Measurements from ENCODE around the gene MGAT1.
"Not testable (repeated sequence)": the region's sequence is repeated elsewhere in the genome, so short reads cannot be mapped to it uniquely, and the experiment has no call there.

MGAT1 gene

DNA sequence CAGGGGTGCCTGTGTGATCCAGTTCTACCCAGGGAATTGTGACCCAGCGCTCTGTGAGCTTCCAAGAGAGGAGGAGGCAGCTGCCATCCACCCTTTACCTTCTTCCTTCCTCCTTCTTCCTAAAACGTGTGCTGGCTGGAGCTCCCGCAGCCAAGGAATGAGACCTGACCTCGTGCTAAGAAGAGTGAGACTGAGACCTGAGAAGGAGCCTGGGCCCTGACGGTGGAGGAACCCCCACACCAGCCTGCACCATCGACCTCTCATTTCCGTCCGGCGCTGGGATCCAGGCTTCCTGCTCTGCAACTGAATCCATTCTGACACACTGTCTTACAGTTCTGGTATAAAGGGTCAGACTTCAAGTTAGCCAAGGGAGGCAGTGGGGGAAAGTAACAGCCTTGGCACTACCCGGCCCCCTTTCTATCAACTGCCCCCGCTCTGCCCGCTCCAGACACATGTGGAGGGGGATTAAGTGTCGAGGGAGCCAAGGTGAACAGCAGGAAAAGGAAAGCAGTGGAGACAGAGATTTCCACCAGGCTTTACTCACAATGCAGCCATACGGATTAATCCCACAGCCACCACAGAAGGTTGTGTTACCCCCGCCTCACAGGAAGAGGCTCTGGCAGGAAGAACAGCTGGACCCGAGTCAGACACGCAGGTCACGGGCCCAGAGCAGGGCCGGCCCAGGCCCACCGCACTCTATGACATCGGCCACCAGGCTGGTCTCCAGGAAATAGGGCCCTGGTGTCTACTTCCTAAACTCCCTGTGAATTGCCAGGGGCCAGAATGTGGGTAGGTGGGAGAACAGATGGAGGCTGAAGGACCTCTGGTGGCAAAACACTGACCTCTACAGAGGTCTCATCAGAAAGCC, 15.8 kb downstream of the MGAT1 start:
- in situ Hi-C loops (cut with MboI; ENCODE audit: low sequenced_read_pairs): no loop called here

DNA sequence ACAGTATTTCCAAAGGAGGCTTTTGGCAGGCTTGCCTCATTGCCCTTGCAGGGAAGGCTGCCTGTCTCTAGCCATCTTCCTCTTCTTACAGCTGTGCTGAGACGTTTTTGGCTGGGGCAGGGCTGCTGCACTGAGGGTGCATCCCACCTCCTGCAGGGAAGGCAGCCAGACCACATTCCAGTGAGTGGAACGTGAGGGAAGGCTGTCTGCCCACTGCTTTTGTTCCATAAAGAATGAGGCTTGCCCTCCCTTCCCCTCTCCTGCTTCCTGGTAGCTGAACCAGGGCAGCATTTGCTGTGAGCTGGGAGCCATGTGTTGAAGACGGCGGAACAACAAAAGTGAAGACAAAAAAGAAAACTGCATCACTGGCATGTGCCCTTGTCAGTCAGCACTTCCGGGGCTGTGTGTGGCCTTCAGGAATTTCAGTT, 16.8 kb downstream of the MGAT1 start:
- in situ Hi-C loops (cut with MboI; ENCODE audit: low sequenced_read_pairs): no loop called here

DNA sequence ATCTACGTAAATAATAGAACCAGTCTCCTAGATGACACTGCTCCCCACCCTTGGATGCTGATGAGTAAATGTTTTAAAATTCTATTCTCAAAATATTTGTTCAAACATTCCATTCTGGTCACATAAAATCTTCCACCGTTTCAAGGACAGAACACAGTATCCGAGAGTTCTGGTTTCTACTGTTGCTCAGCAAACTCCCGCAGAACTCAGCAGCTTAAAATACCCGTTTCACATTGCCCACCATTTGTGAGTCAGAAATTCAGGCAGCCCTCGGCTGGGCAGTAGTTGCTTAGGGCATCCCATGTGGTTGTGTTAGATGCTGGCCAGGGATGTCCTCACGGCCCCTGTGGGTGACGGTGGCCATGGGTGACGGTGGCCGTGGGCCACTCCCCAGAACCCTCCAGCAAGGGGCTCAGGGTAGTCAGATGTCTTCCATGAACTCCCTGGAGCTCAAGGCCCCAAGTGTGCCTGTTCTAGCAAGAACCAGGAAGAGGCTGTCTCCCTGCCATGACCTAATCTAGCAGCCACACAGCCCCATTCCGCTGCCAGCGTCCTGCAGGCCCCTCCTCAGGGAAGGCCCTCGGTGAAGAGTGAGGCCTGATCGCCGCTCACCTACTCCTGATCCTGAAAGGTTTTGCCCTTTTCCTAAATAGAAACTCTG, 17.4 kb downstream of the MGAT1 start:
- in situ Hi-C loops (cut with MboI; ENCODE audit: low sequenced_read_pairs): no loop called here

GRCh38 chr5:180784497-180785097, 18.0 kb downstream of the MGAT1 start:
- in situ Hi-C loops (cut with MboI; ENCODE audit: low sequenced_read_pairs): no loop called here

DNA sequence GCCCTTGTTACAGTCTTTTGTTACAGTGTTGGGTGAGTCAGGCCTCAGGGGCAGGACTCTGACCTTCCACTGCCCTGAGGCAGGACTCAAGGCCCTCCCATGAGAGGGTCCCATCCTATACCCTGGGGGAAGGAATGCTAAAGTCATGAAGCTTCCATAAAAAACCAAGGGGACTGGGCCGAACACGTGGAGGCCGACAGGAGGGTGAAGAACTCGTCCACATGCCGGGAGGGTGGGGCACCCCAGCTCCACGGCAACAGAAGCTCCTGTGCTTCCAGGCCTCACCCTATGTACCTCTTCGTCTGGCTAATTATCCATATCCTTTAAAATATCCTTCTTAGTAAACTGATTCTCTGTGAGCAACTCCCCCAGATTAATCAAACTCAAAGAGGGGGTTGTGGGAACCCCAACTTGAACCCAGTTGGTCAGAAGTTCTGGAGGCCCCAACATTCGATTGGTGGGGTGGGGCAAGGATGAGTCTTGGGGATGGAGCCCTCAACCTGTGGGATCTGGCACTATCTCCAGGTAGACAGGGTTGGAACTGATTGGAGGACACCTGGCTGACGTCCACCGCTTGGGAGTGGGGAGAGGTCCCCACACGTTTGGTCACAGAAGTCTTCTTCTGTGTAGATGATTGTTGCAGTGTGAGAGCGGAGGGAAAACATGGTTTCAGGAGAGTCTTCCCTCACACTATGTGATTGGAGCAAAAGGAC, 19.1 kb downstream of the MGAT1 start:
- in situ Hi-C loops (cut with MboI; ENCODE audit: low sequenced_read_pairs): no loop called here

- in situ Hi-C loops (cut with MboI; ENCODE audit: low sequenced_read_pairs): no loop called here
Measured at GRCh38 chr5:180782748-180783147, 19.9 kb downstream of the MGAT1 start.

DNA sequence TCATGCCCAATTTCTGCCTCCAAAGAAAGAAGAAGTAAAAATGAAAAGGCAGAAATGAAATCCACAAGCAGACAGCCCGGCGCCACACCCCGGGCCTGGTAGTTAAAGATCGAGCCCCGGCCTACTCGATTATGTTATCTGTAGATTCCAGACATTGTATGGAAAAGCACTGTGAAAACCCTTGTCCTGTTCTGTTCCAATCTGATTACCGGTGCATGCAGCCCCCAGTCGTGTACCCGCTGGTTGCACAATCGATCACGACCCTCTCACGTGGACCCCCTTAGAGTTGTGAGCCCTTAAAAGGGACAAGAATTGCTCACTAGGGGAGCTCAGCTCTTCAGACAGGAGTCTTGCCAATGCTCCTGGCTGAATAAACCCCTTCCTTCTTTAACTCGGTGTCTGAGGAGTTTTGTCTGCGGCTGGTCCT, 20.7 kb downstream of the MGAT1 start:
- in situ Hi-C loops (cut with MboI; ENCODE audit: low sequenced_read_pairs): not testable (repeated sequence)

DNA sequence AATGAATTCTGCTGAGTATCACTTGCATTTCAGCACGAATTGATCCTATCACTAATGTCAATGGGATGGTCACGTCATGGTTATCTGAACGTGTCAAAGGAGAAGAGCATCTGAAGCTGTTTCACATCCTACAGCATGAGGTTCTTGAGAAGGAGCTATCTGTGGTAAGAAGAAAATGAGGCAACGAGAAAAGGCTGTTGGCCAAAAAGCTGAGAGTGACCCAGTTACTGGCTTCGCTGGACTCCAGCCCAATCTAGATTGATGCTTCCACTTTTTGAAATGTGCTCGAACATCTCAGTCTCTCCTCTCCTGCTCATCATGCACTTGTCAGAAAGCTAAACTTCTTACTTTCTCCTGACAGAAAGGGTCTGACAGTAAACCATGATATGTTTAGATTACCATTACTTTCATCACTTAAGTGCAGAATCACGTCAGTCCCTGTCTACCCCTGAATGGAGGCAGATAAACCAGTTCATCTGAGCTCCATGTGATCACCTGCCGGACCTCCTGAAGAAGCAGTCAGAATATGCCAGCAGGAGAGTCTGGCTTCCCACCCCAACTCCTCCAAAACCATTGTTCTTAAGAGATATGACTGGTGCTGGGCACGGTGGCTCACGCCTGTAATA, 22.5 kb downstream of the MGAT1 start:
- in situ Hi-C loops (cut with MboI; ENCODE audit: low sequenced_read_pairs): no loop called here

- in situ Hi-C loops (cut with MboI; ENCODE audit: low sequenced_read_pairs): no loop called here
Measured at GRCh38 chr5:180777475-180777874, 25.1 kb downstream of the MGAT1 start.

DNA sequence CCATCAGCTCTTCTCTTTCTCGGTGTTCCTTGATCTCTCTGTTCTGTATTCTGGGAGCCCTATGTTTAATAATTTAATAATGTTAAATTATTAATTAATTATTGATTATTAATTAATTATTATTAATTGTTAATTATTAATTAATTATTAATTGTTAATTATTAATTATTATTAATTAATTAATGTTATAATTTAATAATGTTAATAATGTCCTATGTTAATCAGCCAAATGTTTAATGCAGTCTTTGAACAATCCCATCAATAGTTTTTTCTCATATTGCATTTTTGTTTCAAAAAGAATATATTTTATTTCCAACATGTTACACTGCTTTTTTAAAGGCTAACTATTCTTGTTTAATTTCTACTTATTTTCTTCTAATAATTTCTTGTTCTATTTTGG, 26.2 kb downstream of the MGAT1 start:
- in situ Hi-C loops (cut with MboI; ENCODE audit: low sequenced_read_pairs): no loop called here

DNA sequence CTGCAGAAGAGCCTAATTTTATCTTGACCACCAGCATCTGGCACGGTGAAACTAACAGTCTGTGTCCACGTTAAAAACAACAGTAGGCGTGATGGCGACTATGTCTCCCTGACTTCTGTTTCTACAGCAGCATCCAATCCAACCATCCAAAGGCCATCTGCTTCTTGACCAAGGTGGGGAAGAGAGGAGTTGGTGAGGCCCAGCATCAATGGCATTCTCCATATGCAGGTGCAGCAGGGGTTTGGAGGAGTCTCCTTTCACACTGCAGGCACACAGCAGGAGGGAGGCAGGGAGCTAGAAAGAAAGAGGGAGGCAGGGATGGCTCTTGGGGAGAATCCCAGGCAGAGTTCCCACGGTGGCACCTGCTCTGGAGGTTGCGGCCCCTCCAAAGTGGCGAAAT, 27.0 kb downstream of the MGAT1 start:
- in situ Hi-C loops (cut with MboI; ENCODE audit: low sequenced_read_pairs): no loop called here

- in situ Hi-C loops (cut with MboI; ENCODE audit: low sequenced_read_pairs): no loop called here
Measured at GRCh38 chr5:180771839-180772238, 30.8 kb downstream of the MGAT1 start.

DNA sequence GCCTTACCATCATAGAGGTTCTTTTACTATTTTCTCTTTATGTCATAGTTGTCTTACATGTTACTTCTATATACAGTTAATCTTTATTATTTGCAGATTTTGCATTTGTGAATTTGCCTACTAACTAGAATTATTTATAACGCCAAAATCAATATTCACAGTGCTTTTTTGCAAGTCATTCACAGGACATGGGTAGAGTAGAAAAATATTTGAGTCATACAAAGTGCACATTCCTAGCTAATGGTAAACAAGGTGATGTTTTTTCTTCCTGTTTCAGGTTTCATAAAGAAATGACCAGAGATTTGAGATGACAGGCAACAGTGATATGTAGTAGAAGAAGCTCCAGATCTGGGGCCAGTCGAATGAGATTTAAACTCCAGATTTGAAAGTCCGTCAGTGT, 32.8 kb downstream of the MGAT1 start:
- in situ Hi-C loops (cut with MboI; ENCODE audit: low sequenced_read_pairs): no loop called here

- in situ Hi-C loops (cut with MboI; ENCODE audit: low sequenced_read_pairs): no loop called here
Measured at GRCh38 chr5:180755601-180756000, 47.0 kb downstream of the MGAT1 start.

DNA sequence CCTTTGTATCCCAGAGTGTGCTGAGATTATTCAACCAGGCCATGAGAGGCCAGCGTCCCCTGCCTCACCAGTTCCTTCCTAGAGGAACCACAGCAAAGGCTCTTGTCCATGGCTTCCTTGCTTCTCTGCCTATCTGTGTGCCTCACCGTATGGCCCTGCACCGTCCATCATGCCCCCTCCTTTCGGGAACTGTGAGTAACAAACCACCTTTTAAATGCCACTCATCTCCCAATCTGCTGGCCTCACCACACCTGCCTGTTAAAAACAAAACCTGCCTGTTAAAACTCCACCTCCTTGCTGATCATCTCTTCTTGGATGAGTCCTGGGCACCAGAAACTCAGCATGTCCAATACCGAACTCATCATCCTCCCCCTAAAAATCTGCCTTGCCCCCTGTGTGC, 58.4 kb downstream of the MGAT1 start:
- in situ Hi-C loops (cut with MboI; ENCODE audit: low sequenced_read_pairs): no loop called here

DNA sequence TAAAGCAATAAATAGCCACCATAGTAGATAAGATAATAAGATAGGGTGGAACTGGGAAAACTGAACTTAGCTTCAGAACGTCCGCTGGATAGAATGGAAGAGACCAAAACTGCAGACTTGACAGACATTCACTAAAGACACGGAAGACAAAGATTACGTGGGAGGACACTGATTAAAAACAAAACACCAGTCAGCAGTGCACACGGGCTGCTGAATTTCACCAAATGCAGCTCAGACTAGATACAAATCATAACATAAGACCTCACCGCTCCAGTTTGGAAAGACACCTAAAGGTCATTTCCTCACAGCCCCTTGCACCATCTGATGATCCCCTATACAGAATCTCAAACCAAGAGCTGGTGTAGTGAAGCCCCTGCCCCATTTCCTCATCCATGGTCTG, 59.9 kb downstream of the MGAT1 start:
- in situ Hi-C loops (cut with MboI; ENCODE audit: low sequenced_read_pairs): no loop called here

DNA sequence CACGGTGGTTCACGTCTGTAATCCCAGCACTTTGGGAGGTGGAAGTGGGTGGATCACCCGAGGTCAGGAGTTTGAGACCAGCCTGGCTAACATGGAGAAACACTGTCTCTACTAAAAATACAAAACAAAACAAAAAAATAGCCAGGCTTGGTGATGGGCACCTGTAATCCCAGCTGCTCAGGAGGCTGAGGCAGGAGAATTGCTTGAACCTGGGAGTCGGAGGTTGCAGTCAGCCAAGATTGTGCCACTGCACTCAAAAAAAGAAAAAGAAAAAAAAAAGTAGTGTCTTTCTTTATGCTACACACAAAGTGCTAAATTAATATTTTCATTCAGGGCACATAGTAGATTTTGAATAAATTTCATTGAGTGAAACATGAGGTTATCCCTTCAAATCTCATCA, 61.7 kb downstream of the MGAT1 start:
- in situ Hi-C loops (cut with MboI; ENCODE audit: low sequenced_read_pairs): not testable (repeated sequence)

- in situ Hi-C loops (cut with MboI; ENCODE audit: low sequenced_read_pairs): no loop called here
Measured at GRCh38 chr5:180739958-180740357, 62.6 kb downstream of the MGAT1 start, which contains the start of gene OR2Y1. TSS of gene OR2Y1 (minus strand) at chr5:180740058. CDS start at chr5:180740058, 0 bp downstream.

- in situ Hi-C loops (cut with MboI; ENCODE audit: low sequenced_read_pairs): no loop called here
Measured at GRCh38 chr5:180739271-180739670, 63.3 kb downstream of the MGAT1 start.

DNA sequence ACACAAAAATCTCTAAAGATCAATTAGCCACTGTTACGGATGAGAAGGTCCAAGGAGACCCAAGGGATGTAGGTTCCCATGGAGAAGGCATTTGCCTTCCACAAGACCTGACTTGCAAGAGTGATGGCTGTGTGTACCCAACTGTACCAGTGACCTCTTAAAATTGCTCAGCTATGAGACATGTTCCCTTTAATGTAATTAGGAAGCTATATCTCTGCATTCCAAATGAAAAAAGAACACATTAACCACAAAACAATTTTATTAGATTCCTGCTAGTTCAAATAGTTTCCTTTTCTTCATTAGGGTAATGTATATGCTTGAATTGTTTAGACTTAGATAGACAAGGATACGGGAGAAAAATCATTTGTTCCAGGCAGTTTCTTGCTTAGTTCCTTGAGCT, 66.1 kb downstream of the MGAT1 start:
- in situ Hi-C loops (cut with MboI; ENCODE audit: low sequenced_read_pairs): no loop called here
